Measurements from ENCODE around the gene KCNC3.

KCNC3 gene

DNA sequence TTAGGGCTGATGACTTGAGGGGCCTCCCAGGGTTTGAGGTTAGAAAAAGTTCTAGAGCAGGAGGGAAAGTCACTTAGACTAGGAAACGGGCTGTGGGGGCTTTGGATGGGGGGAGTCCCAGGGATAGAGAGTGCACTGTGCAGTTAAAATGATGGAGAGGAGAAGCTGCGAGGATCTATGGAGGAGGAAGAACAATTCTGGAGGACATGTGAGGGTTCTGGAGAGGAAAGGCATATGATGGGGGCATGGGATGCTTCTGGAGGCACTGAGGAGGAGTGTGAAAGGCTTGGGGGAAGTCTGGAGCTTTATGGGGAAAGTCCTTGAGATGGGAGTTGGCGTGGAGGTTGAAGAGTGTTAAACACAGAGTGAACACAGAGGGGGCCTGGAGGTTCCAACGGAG, 2.2 kb downstream of the KCNC3 start:
- no peak for DNase-seq

DNA sequence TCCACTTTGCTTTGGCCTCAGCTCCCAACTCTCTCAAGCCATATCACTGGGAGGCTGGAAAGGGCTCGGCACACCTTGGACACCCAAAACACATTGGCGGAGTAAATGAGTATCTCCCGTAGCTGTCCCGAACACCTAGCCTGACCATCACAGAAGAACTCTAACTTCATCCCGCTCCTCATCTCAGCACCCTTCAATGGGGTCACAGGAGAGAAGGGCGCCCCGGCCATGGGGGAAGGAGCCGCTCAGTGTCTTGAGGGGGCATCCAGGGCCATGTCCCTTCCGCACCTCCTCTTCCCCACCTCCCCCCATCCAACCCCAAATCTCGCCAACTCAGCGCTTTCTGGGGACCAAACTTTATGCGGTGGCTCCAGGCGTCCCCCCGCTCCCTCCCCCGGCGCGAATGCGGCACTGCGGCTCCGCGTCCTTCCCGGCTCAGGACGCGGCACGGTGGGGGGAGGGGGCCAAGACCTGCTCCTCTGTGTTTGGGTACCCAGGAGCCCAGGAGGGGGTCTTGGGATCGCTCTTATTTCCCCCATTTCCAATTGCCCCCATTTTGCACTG, 3.0 kb downstream of the KCNC3 start:
- no peak for DNase-seq

- DNase-seq = peak; percentile 87 to 97
These were observed 3.7 kb downstream of the KCNC3 start for GRCh38 chr19:50325310-50326100.

- no peak for DNase-seq
These were observed 4.8 kb downstream of the KCNC3 start for GRCh38 chr19:50324331-50324730.

DNA sequence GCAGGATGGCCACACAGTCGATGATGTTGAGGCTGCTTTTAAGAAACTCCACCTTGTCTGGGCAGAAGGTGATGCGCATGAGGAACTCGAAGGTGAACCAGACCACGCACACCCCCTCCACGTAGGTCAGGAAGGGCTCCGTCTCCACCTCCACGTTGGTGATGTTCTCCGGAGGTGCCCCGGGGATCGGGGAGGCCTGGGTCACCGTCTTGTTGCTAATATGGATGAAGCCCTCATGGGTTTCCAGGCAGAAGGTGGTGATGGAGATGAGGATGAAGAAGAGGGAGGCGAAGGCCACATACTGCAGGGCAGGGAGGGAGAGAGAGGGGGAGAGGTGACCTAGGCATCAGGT, 5.4 kb downstream of the KCNC3 start:
- DNase-seq = no peak

DNA sequence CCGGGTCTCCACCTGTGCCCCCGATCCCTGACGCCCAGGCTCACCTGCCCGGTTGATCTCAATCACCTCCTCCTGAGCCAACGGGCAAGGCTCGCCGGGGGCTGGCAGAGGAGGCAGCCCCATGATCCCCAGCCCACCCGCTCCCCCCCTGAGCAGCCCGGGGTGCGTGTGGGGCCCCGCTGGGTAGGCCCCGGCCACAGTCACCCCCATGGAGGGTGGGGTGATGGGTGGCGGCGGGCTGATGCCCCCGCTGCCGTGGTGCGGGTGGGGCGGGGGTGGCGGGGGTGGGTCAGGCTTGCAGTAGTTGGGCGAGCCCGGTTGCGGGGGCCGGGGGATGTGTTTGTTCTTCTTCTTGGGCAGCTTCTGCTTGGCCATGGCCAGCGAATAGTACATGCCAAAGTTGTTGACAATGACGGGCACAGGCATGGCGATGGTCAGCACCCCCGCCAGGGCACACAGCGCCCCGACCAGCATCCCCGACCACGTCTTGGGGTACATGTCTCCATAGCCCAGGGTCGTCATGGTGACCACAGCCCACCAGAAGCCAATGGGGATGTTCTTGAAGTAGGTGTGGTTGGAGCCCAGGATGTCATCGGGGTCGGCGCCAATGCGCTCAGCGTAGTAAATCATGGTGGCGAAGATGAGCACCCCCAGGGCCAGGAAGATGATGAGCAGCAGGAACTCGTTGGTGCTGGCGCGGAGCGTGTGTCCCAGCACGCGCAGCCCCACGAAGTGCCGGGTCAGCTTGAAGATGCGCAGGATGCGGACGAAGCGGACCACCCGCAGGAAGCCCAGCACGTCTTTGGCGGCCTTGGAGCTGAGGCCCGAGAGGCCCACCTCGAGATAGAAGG, 6.0 kb downstream of the KCNC3 start:
- no peak for DNase-seq

GRCh38 chr19:50322234-50322633, 6.9 kb downstream of the KCNC3 start:
- DNase-seq = no peak

GRCh38 chr19:50321831-50322230, 7.3 kb downstream of the KCNC3 start:
- no peak for DNase-seq

DNA sequence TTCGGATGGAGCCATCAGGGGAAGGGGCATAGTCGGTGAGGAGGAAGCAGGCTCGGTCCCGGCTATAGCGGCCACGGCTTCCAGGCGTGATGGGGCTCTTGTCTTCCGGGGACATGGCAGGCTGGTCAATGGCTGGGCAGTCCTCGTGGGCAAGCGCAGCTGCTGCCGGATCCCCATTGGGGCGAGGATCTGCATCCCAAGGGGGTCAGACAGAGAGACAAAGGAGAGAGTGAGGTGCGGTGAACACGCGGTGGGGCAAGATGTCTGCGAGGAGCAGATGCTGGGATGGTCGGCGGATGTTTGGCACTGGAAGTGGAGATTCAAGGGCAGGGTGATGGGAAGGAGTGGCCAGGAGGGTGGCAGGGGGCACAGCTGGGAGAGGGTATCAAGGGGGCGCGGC, 8.6 kb downstream of the KCNC3 start:
- no peak for DNase-seq

- no peak for DNase-seq
These were observed 9.1 kb downstream of the KCNC3 start for GRCh38 chr19:50320051-50320450.

DNA sequence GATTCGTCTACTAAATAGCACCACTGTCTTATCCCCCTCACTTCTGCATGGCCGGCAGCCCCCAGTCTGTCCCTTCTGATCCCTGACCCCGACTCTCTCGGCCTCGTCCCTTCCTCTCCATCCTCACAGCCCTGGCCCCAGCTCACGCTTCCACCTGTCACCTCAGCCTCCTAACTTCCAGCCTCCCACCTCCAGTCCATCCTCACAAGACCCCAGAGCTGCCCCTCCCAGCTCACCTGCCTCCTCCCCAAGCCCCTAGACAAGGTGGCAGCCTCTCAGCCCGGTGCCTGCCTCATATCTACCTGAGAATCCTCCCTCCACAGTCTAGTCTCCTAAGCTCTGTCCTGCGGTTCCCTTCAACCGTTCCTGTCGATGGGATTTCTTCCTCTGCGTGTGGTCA, 10.0 kb downstream of the KCNC3 start:
- no peak for DNase-seq

- no peak for DNase-seq
These were observed 10.7 kb downstream of the KCNC3 start for GRCh38 chr19:50318438-50318837.

GRCh38 chr19:50317115-50317514, 12.1 kb downstream of the KCNC3 start:
- DNase-seq = no peak

- DNase-seq = peak in 1 of 2 experiments; percentile 55
These were observed 13.3 kb downstream of the KCNC3 start for GRCh38 chr19:50315773-50316448.

DNA sequence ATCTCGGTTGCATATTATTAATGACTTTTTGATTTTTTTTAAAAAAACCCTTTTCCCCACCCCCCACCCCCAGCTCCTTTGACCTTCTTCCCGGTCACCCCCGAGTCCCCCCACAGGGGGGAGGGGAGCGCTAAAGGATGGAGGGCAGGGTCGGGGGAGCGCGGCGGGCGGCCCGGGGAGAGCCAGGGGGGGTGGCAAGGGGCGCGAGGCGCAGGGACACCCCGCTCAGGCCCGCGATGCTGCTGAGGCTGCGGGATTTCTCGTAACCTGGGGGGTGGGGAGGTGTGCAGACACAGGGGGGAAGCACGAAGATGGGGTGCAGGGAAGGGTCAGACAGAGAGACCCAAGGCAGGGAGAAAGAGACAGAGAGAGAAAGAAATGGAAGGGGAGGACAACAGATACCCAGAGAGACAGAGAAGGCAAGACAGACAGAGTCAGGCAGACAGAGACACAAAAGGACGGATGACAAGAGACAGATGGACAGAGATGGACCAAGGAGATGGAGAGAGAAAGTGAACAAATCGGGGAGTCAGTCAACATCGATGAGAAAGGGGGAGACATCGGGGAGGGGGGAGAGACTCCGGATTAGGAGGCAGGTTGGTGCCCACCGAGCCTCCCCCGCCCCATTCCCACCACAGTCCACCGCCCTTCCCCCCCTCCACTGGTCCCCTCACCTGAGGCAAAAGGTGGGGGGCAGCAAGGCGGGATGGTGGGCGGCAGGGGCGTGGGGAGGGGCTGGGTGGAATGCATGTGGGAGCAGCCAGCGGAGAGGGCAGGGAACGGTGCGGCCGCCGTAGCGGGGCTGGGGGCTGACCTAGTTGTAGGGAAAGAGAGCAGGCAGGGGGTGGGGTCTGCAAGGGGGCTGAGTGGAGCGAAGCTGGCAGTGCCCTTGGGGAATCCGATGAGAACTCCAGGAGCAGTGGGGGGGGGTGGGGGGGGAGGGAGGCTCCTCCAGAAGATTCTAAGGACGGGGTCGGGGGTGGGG, 14.2 kb downstream of the KCNC3 start:
- no peak for DNase-seq

DNA sequence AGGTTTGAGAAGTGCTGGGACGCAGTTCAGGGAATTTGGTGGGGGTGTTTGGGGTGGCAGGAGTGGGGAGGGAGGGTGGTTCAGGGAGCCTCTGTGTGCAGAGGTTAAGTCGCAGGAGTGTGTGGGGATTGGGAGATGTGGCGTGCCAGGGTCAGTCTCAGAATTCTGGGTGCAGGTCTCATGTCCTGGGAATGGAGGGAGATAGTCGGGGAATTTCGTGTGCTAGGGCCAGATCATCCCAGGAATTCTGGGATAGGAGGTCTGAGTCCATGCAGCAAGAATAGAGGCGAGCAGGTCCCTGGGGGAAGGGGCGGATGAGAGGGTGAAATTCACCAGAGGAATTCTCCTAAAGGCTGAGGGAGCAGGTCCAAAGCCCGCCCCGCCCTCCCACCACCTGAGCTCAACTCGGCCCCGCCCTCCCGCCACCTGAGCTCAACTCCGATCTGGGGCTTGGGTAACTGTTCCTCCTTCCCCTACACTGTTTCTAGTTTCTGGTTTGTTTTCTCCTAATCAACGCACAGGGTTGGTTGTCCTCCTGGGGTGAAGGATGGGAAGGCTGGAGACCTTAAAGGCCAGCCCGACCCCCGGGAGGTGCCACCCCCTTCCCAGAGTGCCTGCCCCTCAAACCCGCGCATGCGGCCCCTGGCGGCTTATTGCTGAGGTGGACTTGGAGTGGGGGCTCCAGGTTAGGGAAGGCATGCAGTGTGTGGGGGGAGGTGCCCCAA, 15.2 kb downstream of the KCNC3 start:
- peak in 1 of 2 experiments; percentile 12 for DNase-seq

- no peak for DNase-seq
These were observed 16.0 kb downstream of the KCNC3 start for GRCh38 chr19:50312967-50313811.

DNA sequence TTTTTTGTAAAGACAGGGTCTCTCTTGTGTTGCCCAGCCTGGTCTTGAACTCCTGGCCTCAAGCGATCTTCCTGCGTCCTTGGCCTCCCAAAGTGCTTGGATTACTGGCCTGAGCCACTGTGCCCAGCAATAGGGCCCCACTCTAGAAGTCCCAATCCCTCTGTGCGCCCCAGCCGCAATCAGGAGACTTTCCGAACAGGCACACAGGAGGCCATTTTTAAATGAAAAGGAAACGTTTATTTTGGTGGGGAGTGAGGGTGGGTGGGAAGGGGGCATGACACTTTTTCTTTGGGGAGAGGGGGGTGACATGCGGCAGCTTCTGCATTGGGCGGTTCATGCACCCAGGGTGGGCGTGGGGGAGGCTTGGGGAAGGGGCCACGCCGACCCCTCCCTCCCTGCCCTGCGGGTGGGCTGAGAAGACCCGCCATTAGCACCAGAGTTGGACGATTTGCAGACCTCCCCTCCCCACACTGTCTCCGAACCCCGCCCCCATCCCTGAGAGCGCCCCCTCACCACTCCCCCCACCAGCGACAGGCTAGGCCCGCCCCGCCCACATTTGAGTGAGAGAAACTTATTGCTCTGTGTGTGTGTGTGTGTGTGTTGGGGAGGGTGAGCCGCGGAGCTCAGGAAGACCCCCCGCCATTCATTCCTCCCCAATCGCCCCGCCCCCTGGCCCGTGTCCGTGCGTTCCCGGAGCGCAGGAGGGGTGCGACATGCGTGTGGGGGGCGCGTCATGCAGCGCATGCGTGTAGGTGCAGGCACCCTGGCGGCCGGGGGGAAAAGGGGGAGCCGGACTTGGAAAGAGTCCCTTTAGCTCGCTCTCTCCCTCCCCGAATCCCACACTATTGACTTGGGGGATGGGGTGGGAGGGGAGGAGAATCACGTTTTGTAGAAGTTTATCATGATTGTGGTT, 17.2 kb downstream of the KCNC3 start:
- no peak for DNase-seq

DNA sequence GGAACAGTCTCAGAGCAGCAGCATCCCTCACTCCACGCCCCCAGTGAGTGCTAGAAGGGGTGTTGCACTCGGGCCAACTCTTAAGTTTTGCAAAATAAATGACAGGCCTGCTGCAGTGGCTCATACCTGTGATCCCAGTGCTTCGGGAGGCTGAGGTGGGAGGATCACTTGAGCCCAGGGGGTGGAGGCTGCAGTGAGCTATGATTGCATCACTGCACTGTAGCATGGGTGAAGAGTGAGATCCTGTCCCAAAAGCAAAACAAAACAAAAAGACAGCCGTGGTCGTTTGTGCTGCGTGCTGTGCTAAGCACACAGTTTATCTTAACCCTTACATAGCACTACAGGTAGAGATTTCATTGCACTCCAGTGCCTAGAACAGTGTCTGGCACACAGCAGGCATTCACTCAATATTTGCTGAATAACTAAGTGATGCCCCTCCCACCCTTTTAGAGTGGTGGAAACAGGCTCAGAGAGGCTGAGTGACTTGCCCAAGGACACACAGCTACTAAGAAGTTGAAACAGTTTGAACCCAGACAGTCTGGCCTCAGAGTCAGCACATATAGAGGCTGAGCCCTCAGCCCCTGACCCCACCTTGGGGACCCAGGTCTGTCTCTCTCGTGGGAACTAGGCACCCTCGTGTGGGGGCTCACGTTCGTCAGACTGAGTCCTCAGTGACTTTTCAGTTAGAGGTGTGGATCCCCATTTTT, 18.3 kb downstream of the KCNC3 start:
- DNase-seq = no peak
